ENCODE measurements around the gene IRF2. TPM values are rescaled to one million over a fixed set of nuclear protein-coding genes. Genes with fewer than 3 reads are reported as not detected.

IRF2 gene
- total RNA-seq (2014; rRNA removed; shearing (Covaris generic); ENCODE audit: low replicate concordance): 18.4 and 47.1 TPM in 2 replicates

- DNase-seq (ENCODE audit: low read depth): peak; percentile 93
- in situ Hi-C loops (cut with HindIII; ENCODE audit: low pct_unique_long_range_greater_than_20kb, low sequenced_read_pairs): no loop called here
These were observed at the start of gene IRF2 for GRCh38 chr4:184474263-184475095. IRF2 (minus strand) TSS chr4:184474550; CDS start chr4:184429064, 45,486 bp downstream.

- DNase-seq (ENCODE audit: low read depth): no peak
- in situ Hi-C loops (cut with HindIII; ENCODE audit: low pct_unique_long_range_greater_than_20kb, low sequenced_read_pairs): no loop called here
These were observed 41.3 kb upstream of the IRF2 start for GRCh38 chr4:184515606-184516005.

GRCh38 chr4:184514121-184514988, 40.0 kb upstream of the IRF2 start:
- DNase-seq (ENCODE audit: low read depth): peak; percentile 28
- in situ Hi-C loops (cut with HindIII; ENCODE audit: low pct_unique_long_range_greater_than_20kb, low sequenced_read_pairs): no loop called here

GRCh38 chr4:184513802-184514120, 39.4 kb upstream of the IRF2 start:
- DNase-seq (ENCODE audit: low read depth): no peak
- in situ Hi-C loops (cut with HindIII; ENCODE audit: low pct_unique_long_range_greater_than_20kb, low sequenced_read_pairs): no loop called here

GRCh38 chr4:184511156-184511555, 36.8 kb upstream of the IRF2 start:
- in situ Hi-C loops (cut with HindIII; ENCODE audit: low pct_unique_long_range_greater_than_20kb, low sequenced_read_pairs): no loop called here
- DNase-seq (ENCODE audit: low read depth): no peak

- DNase-seq (ENCODE audit: low read depth): no peak
- in situ Hi-C loops (cut with HindIII; ENCODE audit: low pct_unique_long_range_greater_than_20kb, low sequenced_read_pairs): no loop called here
These were observed 36.1 kb upstream of the IRF2 start for GRCh38 chr4:184510401-184510800.

- no peak for DNase-seq (ENCODE audit: low read depth)
- in situ Hi-C loops (cut with HindIII; ENCODE audit: low pct_unique_long_range_greater_than_20kb, low sequenced_read_pairs): no loop called here
These were observed 32.3 kb upstream of the IRF2 start for GRCh38 chr4:184506527-184507121.

GRCh38 chr4:184504385-184504784, 30.0 kb upstream of the IRF2 start:
- in situ Hi-C loops (cut with HindIII; ENCODE audit: low pct_unique_long_range_greater_than_20kb, low sequenced_read_pairs): no loop called here
- DNase-seq (ENCODE audit: low read depth): no peak

- in situ Hi-C loops (cut with HindIII; ENCODE audit: low pct_unique_long_range_greater_than_20kb, low sequenced_read_pairs): no loop called here
- no peak for DNase-seq (ENCODE audit: low read depth)
These were observed 29.5 kb upstream of the IRF2 start for GRCh38 chr4:184503869-184504300.

- in situ Hi-C loops (cut with HindIII; ENCODE audit: low pct_unique_long_range_greater_than_20kb, low sequenced_read_pairs): no loop called here
- no peak for DNase-seq (ENCODE audit: low read depth)
These were observed 26.6 kb upstream of the IRF2 start for GRCh38 chr4:184500748-184501589.

- no peak for DNase-seq (ENCODE audit: low read depth)
- in situ Hi-C loops (cut with HindIII; ENCODE audit: low pct_unique_long_range_greater_than_20kb, low sequenced_read_pairs): no loop called here
These were observed 25.6 kb upstream of the IRF2 start for GRCh38 chr4:184499996-184500395.

GRCh38 chr4:184498598-184498997, 24.2 kb upstream of the IRF2 start:
- DNase-seq (ENCODE audit: low read depth): no peak
- in situ Hi-C loops (cut with HindIII; ENCODE audit: low pct_unique_long_range_greater_than_20kb, low sequenced_read_pairs): no loop called here

GRCh38 chr4:184489771-184490170, 15.4 kb upstream of the IRF2 start:
- in situ Hi-C loops (cut with HindIII; ENCODE audit: low pct_unique_long_range_greater_than_20kb, low sequenced_read_pairs): no loop called here
- no peak for DNase-seq (ENCODE audit: low read depth)

- no peak for DNase-seq (ENCODE audit: low read depth)
These were observed 13.2 kb upstream of the IRF2 start for GRCh38 chr4:184487503-184487902.

GRCh38 chr4:184485279-184485678, 10.9 kb upstream of the IRF2 start:
- in situ Hi-C loops (cut with HindIII; ENCODE audit: low pct_unique_long_range_greater_than_20kb, low sequenced_read_pairs): no loop called here
- DNase-seq (ENCODE audit: low read depth): no peak

More at GRCh38 chr4:184487503-184487902, 13.2 kb upstream of the IRF2 start:
- in situ Hi-C loops (cut with HindIII; ENCODE audit: low pct_unique_long_range_greater_than_20kb, low sequenced_read_pairs): no loop called here

- DNase-seq (ENCODE audit: low read depth): no peak
- in situ Hi-C loops (cut with HindIII; ENCODE audit: low pct_unique_long_range_greater_than_20kb, low sequenced_read_pairs): no loop called here
These were observed 7.2 kb upstream of the IRF2 start for GRCh38 chr4:184481544-184481943.

- DNase-seq (ENCODE audit: low read depth): no peak
- in situ Hi-C loops (cut with HindIII; ENCODE audit: low pct_unique_long_range_greater_than_20kb, low sequenced_read_pairs): no loop called here
These were observed 5.2 kb upstream of the IRF2 start for GRCh38 chr4:184479516-184479950.
